ENCODE data around the gene SGSM2. TPM values are rescaled to one million over a fixed set of nuclear protein-coding genes. Genes with fewer than 3 reads are reported as not detected.

SGSM2 gene
- total and polyA plus RNA-seq, 4 donors: 5.5 to 17.5 (median 12.4) TPM

DNA sequence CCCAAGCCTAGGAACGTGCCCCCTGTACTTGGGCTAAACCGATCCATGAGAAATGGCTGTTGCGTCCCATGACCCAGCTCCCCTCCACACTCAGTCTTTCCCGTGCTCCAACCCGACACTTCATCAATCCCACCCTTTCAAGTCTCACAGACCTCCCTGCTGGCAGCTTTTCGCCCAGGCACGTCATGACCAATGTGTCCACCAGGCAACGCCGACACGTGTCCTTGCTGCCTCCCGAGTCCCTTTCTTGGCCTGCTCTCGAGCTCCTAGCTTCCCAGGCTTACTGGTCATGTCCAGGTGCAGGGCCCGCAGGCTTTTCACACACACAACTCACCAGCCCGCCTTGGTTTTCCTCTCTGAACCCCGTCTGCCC, 51.4 kb downstream of the SGSM2 start:
- no peaks in the 10 kb centered on the region for H3K27me3 ChIP-seq (ENCODE audit: control insufficient read depth in 4 of 4, insufficient read depth in 4 of 4, low read length in 3 of 4)
- no peak for DNase-seq (ENCODE audit: low spot score)
- no peaks in the 10 kb centered on the region for H3K9me3 ChIP-seq (ENCODE audit: control insufficient read depth in 4 of 4, low read length in 3 of 4)
- no peak overlapping the region for H3K9ac ChIP-seq (ENCODE audit: low read depth in 1 of 2, low read length in 2 of 2)
- WGBS: 95% methylated on average over 15 of the region's 15 CpGs
- H3K4me3 ChIP-seq (ENCODE audit: low read depth in 1 of 3, low read length in 3 of 3): no peak overlapping the region
- no peak overlapping the region for H3K27ac ChIP-seq (ENCODE audit: low read depth in 1 of 2, low read length in 2 of 2)
- H3K4me1 ChIP-seq (ENCODE audit: control insufficient read depth in 4 of 4, insufficient read depth in 4 of 4, low read length in 3 of 4): peaks cover 3 to 24% (median 16%) of the 10 kb centered on the region in 4 donors
- H3K36me3 ChIP-seq (ENCODE audit: control insufficient read depth in 4 of 4, insufficient read depth in 3 of 4, low read depth in 1 of 4, low read length in 3 of 4): peaks cover 0 to 10% (median 5%) of the 10 kb centered on the region in 4 donors
- TF ChIP-seq, protein P1, sequence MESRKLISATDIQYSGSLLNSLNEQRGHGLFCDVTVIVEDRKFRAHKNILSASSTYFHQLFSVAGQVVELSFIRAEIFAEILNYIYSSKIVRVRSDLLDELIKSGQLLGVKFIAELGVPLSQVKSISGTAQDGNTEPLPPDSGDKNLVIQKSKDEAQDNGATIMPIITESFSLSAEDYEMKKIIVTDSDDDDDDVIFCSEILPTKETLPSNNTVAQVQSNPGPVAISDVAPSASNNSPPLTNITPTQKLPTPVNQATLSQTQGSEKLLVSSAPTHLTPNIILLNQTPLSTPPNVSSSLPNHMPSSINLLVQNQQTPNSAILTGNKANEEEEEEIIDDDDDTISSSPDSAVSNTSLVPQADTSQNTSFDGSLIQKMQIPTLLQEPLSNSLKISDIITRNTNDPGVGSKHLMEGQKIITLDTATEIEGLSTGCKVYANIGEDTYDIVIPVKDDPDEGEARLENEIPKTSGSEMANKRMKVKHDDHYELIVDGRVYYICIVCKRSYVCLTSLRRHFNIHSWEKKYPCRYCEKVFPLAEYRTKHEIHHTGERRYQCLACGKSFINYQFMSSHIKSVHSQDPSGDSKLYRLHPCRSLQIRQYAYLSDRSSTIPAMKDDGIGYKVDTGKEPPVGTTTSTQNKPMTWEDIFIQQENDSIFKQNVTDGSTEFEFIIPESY (IDR thresholded peaks at IDR 0.05): no peak
- TF ChIP-seq, protein P2, sequence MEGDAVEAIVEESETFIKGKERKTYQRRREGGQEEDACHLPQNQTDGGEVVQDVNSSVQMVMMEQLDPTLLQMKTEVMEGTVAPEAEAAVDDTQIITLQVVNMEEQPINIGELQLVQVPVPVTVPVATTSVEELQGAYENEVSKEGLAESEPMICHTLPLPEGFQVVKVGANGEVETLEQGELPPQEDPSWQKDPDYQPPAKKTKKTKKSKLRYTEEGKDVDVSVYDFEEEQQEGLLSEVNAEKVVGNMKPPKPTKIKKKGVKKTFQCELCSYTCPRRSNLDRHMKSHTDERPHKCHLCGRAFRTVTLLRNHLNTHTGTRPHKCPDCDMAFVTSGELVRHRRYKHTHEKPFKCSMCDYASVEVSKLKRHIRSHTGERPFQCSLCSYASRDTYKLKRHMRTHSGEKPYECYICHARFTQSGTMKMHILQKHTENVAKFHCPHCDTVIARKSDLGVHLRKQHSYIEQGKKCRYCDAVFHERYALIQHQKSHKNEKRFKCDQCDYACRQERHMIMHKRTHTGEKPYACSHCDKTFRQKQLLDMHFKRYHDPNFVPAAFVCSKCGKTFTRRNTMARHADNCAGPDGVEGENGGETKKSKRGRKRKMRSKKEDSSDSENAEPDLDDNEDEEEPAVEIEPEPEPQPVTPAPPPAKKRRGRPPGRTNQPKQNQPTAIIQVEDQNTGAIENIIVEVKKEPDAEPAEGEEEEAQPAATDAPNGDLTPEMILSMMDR (IDR thresholded peaks at IDR 0.05; ENCODE audit: low read depth, low read length, missing input control): no peak
- no peak for TF ChIP-seq JUND (IDR thresholded peaks at IDR 0.05)
- no peak for TF ChIP-seq ATF3 (IDR thresholded peaks at IDR 0.05)
- TF ChIP-seq RAD21 (IDR thresholded peaks at IDR 0.05): no peak
- no peak for TF ChIP-seq RXRA (IDR thresholded peaks at IDR 0.05)
- TF ChIP-seq FOXA1 (IDR thresholded peaks at IDR 0.05): no peak
- TF ChIP-seq NR2F2 (IDR thresholded peaks at IDR 0.05): no peak
- TF ChIP-seq FOXA2 (IDR thresholded peaks at IDR 0.05): no peak
- no peak for TF ChIP-seq GABPA (IDR thresholded peaks at IDR 0.05 in 1 of 2, conservative IDR thresholded peaks at IDR 0.05 in 1 of 2)
- TF ChIP-seq TAF1 (conservative IDR thresholded peaks at IDR 0.05): no peak
- no peak for TF ChIP-seq MAX (IDR thresholded peaks at IDR 0.05)
- TF ChIP-seq HNF4A (conservative IDR thresholded peaks at IDR 0.05): no peak

GRCh38 chr17:2390199-2390836, 53.0 kb downstream of the SGSM2 start:
- H3K4me3 ChIP-seq (ENCODE audit: low read depth in 1 of 3, low read length in 3 of 3): no peak overlapping the region
- H3K27ac ChIP-seq (ENCODE audit: low read depth in 1 of 2, low read length in 2 of 2): no peak overlapping the region
- H3K9me3 ChIP-seq (ENCODE audit: control insufficient read depth in 4 of 4, low read length in 3 of 4): no peaks in the 10 kb centered on the region
- H3K27me3 ChIP-seq (ENCODE audit: control insufficient read depth in 4 of 4, insufficient read depth in 4 of 4, low read length in 3 of 4): no peaks in the 10 kb centered on the region
- H3K4me1 ChIP-seq (ENCODE audit: control insufficient read depth in 4 of 4, insufficient read depth in 4 of 4, low read length in 3 of 4): peaks cover 5 to 20% (median 16%) of the 10 kb centered on the region in 4 donors
- TF ChIP-seq FOXA1 (IDR thresholded peaks at IDR 0.05): no peak
- TF ChIP-seq HNF4A (conservative IDR thresholded peaks at IDR 0.05): no peak
- no peak for TF ChIP-seq EGR1 (IDR thresholded peaks at IDR 0.05; ENCODE audit: low read depth in 2 of 2)
- no peak for TF ChIP-seq TAF1 (conservative IDR thresholded peaks at IDR 0.05)
- no peak for TF ChIP-seq SP1 (IDR thresholded peaks at IDR 0.05)
- no peak for TF ChIP-seq JUND (IDR thresholded peaks at IDR 0.05)
- TF ChIP-seq RXRA (IDR thresholded peaks at IDR 0.05): no peak
- no peak for TF ChIP-seq REST (IDR thresholded peaks at IDR 0.05)
- peaks cover 0 to 10% (median 5%) of the 10 kb centered on the region in 4 donors for H3K36me3 ChIP-seq (ENCODE audit: control insufficient read depth in 4 of 4, insufficient read depth in 3 of 4, low read depth in 1 of 4, low read length in 3 of 4)
- H3K9ac ChIP-seq (ENCODE audit: low read depth in 1 of 2, low read length in 2 of 2): no peak overlapping the region
- 88% methylated on average over 12 of the region's 12 CpGs for WGBS
- DNase-seq (ENCODE audit: low spot score): no peak

Measured in liver (tissue), 9 donors.